HEK293 (cell line): ENCODE data around the gene VAV2.

Experiments
- KLF10 ChIP-seq: fragments of 450-650 bp; IDR thresholded peaks from 2 replicates; pipeline ENCODE4 v1.5.1; 2018; ENCODE audit warnings: missing biosample characterization, mild to moderate bottlenecking, missing genetic modification characterization
- TCF7L2 ChIP-seq: IDR thresholded peaks from 2 replicates; pipeline ENCODE4 v1.6.1; 2011; ENCODE audit warnings: low read depth, mild to moderate bottlenecking, inconsistent platforms, low read length, moderate library complexity, borderline replicate concordance
- ZBTB48 ChIP-seq: fragments of 450-650 bp; formaldehyde crosslinking; IDR thresholded peaks from 2 replicates; pipeline ENCODE4 v1.5.1; 2016; ENCODE audit warnings: missing biosample characterization, missing genetic modification characterization
- ZNF335 ChIP-seq: fragments of 450-650 bp; formaldehyde crosslinking; conservative IDR thresholded peaks from 2 replicates; pipeline ENCODE4 v1.5.1; 2016; ENCODE audit warnings: missing biosample characterization, missing genetic modification characterization
- ZNF660 ChIP-seq: fragments of 450-650 bp; IDR thresholded peaks from 2 replicates; pipeline ENCODE4 v1.5.1; 2018; ENCODE audit warnings: missing biosample characterization, mild to moderate bottlenecking, missing genetic modification characterization
- TF ChIP-seq, protein P1 (sequence below): fragments of 450-650 bp; formaldehyde crosslinking; IDR thresholded peaks from 2 replicates; pipeline ENCODE4 v1.5.1; 2016; ENCODE audit warnings: missing biosample characterization, missing genetic modification characterization
- TF ChIP-seq, protein P2 (sequence below): fragments of 450-650 bp; formaldehyde crosslinking; IDR thresholded peaks from 2 replicates; pipeline ENCODE4 v1.5.1; 2016; ENCODE audit warnings: missing biosample characterization, missing genetic modification characterization, borderline replicate concordance
- TF ChIP-seq, protein P3 (sequence below): fragments of 450-650 bp; formaldehyde crosslinking; IDR thresholded peaks from 2 replicates; pipeline ENCODE4 v1.5.1; 2017; ENCODE audit warnings: missing biosample characterization, mild to moderate bottlenecking, missing genetic modification characterization, moderate library complexity
- TF ChIP-seq, protein P4 (sequence below): fragments of 450-650 bp; formaldehyde crosslinking; IDR thresholded peaks from 2 replicates; pipeline ENCODE4 v1.5.1; 2016; ENCODE audit warnings: missing biosample characterization, missing genetic modification characterization, low read depth

DNA sequence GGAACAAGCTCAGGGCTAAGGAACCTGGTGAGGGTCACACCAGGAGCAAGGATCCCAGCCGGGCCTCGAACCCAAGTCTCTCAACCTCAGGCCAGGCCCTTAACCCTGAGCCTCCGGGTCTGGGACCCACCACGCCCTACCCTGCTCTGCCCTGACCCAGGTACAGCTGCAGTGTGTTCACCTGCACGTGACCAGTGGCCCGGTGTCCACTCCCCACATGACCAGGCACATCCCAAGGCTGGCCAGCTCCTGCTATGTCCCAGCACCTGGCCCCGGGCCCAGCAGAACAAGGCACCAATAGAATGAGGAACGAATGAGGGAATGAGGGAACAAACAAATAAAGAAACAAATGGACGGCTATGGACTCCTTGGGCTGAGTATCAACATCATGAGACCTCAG lies 142.0 kb downstream of the VAV2 start:
- TF ChIP-seq ZNF335 (no peak), ZNF660 (tag by site-specific recombination) (no peak), TCF7L2 (no peak), KLF10 (tag by site-specific recombination) (no peak), ZBTB48 (no peak)
- TF ChIP-seq, protein P1, sequence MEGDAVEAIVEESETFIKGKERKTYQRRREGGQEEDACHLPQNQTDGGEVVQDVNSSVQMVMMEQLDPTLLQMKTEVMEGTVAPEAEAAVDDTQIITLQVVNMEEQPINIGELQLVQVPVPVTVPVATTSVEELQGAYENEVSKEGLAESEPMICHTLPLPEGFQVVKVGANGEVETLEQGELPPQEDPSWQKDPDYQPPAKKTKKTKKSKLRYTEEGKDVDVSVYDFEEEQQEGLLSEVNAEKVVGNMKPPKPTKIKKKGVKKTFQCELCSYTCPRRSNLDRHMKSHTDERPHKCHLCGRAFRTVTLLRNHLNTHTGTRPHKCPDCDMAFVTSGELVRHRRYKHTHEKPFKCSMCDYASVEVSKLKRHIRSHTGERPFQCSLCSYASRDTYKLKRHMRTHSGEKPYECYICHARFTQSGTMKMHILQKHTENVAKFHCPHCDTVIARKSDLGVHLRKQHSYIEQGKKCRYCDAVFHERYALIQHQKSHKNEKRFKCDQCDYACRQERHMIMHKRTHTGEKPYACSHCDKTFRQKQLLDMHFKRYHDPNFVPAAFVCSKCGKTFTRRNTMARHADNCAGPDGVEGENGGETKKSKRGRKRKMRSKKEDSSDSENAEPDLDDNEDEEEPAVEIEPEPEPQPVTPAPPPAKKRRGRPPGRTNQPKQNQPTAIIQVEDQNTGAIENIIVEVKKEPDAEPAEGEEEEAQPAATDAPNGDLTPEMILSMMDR, result no peak
- TF ChIP-seq, protein P2, sequence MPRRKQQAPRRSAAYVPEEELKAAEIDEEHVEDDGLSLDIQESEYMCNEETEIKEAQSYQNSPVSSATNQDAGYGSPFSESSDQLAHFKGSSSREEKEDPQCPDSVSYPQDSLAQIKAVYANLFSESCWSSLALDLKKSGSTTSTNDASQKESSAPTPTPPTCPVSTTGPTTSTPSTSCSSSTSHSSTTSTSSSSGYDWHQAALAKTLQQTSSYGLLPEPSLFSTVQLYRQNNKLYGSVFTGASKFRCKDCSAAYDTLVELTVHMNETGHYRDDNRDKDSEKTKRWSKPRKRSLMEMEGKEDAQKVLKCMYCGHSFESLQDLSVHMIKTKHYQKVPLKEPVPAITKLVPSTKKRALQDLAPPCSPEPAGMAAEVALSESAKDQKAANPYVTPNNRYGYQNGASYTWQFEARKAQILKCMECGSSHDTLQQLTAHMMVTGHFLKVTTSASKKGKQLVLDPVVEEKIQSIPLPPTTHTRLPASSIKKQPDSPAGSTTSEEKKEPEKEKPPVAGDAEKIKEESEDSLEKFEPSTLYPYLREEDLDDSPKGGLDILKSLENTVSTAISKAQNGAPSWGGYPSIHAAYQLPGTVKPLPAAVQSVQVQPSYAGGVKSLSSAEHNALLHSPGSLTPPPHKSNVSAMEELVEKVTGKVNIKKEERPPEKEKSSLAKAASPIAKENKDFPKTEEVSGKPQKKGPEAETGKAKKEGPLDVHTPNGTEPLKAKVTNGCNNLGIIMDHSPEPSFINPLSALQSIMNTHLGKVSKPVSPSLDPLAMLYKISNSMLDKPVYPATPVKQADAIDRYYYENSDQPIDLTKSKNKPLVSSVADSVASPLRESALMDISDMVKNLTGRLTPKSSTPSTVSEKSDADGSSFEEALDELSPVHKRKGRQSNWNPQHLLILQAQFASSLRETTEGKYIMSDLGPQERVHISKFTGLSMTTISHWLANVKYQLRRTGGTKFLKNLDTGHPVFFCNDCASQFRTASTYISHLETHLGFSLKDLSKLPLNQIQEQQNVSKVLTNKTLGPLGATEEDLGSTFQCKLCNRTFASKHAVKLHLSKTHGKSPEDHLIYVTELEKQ (tag by site-specific recombination), result no peak
- TF ChIP-seq, protein P3, sequence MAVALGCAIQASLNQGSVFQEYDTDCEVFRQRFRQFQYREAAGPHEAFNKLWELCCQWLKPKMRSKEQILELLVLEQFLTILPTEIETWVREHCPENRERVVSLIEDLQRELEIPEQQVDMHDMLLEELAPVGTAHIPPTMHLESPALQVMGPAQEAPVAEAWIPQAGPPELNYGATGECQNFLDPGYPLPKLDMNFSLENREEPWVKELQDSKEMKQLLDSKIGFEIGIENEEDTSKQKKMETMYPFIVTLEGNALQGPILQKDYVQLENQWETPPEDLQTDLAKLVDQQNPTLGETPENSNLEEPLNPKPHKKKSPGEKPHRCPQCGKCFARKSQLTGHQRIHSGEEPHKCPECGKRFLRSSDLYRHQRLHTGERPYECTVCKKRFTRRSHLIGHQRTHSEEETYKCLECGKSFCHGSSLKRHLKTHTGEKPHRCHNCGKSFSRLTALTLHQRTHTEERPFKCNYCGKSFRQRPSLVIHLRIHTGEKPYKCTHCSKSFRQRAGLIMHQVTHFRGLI, result no peak
- TF ChIP-seq, protein P4, sequence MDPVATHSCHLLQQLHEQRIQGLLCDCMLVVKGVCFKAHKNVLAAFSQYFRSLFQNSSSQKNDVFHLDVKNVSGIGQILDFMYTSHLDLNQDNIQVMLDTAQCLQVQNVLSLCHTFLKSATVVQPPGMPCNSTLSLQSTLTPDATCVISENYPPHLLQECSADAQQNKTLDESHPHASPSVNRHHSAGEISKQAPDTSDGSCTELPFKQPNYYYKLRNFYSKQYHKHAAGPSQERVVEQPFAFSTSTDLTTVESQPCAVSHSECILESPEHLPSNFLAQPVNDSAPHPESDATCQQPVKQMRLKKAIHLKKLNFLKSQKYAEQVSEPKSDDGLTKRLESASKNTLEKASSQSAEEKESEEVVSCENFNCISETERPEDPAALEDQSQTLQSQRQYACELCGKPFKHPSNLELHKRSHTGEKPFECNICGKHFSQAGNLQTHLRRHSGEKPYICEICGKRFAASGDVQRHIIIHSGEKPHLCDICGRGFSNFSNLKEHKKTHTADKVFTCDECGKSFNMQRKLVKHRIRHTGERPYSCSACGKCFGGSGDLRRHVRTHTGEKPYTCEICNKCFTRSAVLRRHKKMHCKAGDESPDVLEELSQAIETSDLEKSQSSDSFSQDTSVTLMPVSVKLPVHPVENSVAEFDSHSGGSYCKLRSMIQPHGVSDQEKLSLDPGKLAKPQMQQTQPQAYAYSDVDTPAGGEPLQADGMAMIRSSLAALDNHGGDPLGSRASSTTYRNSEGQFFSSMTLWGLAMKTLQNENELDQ (tag by site-specific recombination), result no peak
